KOPT-K1 (cell line): ENCODE measurements around the gene ARRDC3.
"Not testable (repeated sequence)": the region's sequence is repeated elsewhere in the genome, so short reads cannot be mapped to it uniquely, and the experiment has no call there.

ENCODE experiments used
- H3K27ac ChIP-seq: fragments of 200-600 bp; sonication (generic); 2 replicates; pipeline ENCODE4 v1.5.1; 2016; ENCODE audit warnings: antibody characterized with exemption, mild to moderate bottlenecking, low read depth, low read length; ENCODE audit not compliant: poor library complexity, severe bottlenecking
- H3K36me3 ChIP-seq: fragments of 200-600 bp; sonication (generic); 2 replicates; pipeline ENCODE4 v1.5.1; 2017; ENCODE audit warnings: antibody characterized with exemption, mild to moderate bottlenecking, low read length, moderate library complexity; ENCODE audit not compliant: insufficient read depth
- H3K9me3 ChIP-seq: fragments of 200-600 bp; sonication (generic); 2 replicates; pipeline ENCODE4 v1.5.1; 2017; ENCODE audit warnings: antibody characterized with exemption, low read length, mild to moderate bottlenecking; ENCODE audit not compliant: insufficient read depth, poor library complexity, severe bottlenecking

The ARRDC3 gene

GRCh38 chr5:91357012-91357634, 26.0 kb downstream of the ARRDC3 start:
- Histone ChIP-seq H3K9me3 (peaks cover 10% of the 10 kb centered on the region), H3K27ac (no peak overlapping the region), H3K36me3 (no peaks in the 10 kb centered on the region)

- not testable (repeated sequence) for H3K9me3 ChIP-seq, H3K27ac ChIP-seq, H3K36me3 ChIP-seq
Observed at GRCh38 chr5:91354867-91355266, 28.2 kb downstream of the ARRDC3 start.

- H3K27ac ChIP-seq, result no peak overlapping the region
- no peaks in the 10 kb centered on the region for H3K9me3 ChIP-seq
Observed at GRCh38 chr5:91352831-91353695, 30.1 kb downstream of the ARRDC3 start.

GRCh38 chr5:91345461-91345860, 37.7 kb downstream of the ARRDC3 start:
- no peaks in the 10 kb centered on the region for H3K36me3 ChIP-seq
- no peak overlapping the region for H3K27ac ChIP-seq
- no peaks in the 10 kb centered on the region for H3K9me3 ChIP-seq

More at GRCh38 chr5:91352831-91353695, 30.1 kb downstream of the ARRDC3 start:
- H3K36me3 ChIP-seq, result no peaks in the 10 kb centered on the region

GRCh38 chr5:91344661-91345200, 38.4 kb downstream of the ARRDC3 start:
- H3K27ac ChIP-seq, result not testable (repeated sequence)

GRCh38 chr5:91343916-91344315, 39.2 kb downstream of the ARRDC3 start:
- no peak overlapping the region for H3K27ac ChIP-seq
- H3K9me3 ChIP-seq, result no peaks in the 10 kb centered on the region
- no peaks in the 10 kb centered on the region for H3K36me3 ChIP-seq

More at GRCh38 chr5:91344661-91345200, 38.4 kb downstream of the ARRDC3 start:
- not testable (repeated sequence) for H3K36me3 ChIP-seq, H3K9me3 ChIP-seq

GRCh38 chr5:91342931-91343330, 40.2 kb downstream of the ARRDC3 start:
- not testable (repeated sequence) for H3K36me3 ChIP-seq, H3K9me3 ChIP-seq, H3K27ac ChIP-seq

- no peak overlapping the region for H3K27ac ChIP-seq
- H3K36me3 ChIP-seq, result no peaks in the 10 kb centered on the region
- H3K9me3 ChIP-seq, result no peaks in the 10 kb centered on the region
Observed at GRCh38 chr5:91341154-91341553, 42.0 kb downstream of the ARRDC3 start.

- H3K36me3 ChIP-seq, result no peaks in the 10 kb centered on the region
- no peak overlapping the region for H3K27ac ChIP-seq
- H3K9me3 ChIP-seq, result no peaks in the 10 kb centered on the region
Observed at GRCh38 chr5:91340532-91340931, 42.6 kb downstream of the ARRDC3 start.

GRCh38 chr5:91339063-91339705, 43.9 kb downstream of the ARRDC3 start:
- Histone ChIP-seq H3K36me3 (no peaks in the 10 kb centered on the region), H3K9me3 (no peaks in the 10 kb centered on the region), H3K27ac (no peak overlapping the region)

- Histone ChIP-seq H3K9me3 (no peaks in the 10 kb centered on the region), H3K36me3 (no peaks in the 10 kb centered on the region), H3K27ac (no peak overlapping the region)
Observed at GRCh38 chr5:91332267-91333045, 50.7 kb downstream of the ARRDC3 start.

- Histone ChIP-seq H3K27ac (no peak overlapping the region), H3K9me3 (no peaks in the 10 kb centered on the region), H3K36me3 (no peaks in the 10 kb centered on the region)
Observed at GRCh38 chr5:91331705-91332104, 51.4 kb downstream of the ARRDC3 start.

- no peaks in the 10 kb centered on the region for H3K36me3 ChIP-seq
- H3K27ac ChIP-seq, result peak overlapping the region; percentile 29
- H3K9me3 ChIP-seq, result no peaks in the 10 kb centered on the region
Observed at GRCh38 chr5:91329283-91329682, 53.8 kb downstream of the ARRDC3 start.

- no peak overlapping the region for H3K27ac ChIP-seq
- H3K36me3 ChIP-seq, result no peaks in the 10 kb centered on the region
- H3K9me3 ChIP-seq, result no peaks in the 10 kb centered on the region
Observed at GRCh38 chr5:91328743-91329142, 54.4 kb downstream of the ARRDC3 start.
